HG02642 (cell line): ENCODE measurements around the gene PHF1.
A peak's percentile ranks its signal among the peaks of the same experiment; 100 is the strongest.
"Not testable (repeated sequence)": the region's sequence is repeated elsewhere in the genome, so short reads cannot be mapped to it uniquely, and the experiment has no call there.

Experiments
- ATAC-seq: cut with Tn5 transposase; IDR thresholded peaks from one replicate; pipeline ENCODE4 v1.9.1; 2021; ENCODE audit warnings: mild to moderate bottlenecking; ENCODE audit not compliant: unreplicated experiment, poor library complexity

The PHF1 gene

DNA sequence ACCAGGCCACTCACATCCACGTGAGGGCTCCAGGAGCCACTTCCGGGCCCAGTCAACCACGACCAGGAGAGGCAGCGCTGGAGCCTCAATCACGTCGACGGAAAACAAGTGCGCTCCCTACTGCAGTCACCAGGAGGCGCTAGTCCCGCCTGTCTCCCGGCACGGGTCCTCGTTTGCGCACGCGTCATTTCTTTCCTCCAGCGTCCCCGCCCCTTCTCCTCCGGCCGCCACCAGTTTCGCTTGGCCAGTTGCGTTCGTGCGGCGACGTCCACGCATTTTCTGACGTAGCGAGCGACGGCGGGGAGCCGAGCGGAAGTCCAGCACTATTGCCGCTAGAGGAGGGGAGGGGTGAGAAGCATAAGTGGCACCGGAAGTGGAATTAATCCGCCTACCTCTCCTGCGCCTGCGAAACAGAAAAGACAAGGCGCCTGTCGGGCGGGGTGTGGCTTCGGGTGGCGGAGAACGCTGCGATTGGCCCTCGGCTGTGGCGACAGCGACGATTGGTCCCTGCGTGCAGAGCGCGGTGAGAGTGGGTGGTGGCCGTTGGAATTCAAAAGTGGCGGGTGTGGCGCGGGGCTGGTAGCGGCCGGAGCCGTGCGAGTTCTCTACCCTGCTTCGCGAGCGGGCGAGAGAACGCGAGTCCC is 19.4 kb upstream of the PHF1 start, which contains the start of gene KIFC1:
Gene KIFC1 (plus strand): TSS at position 546 of the 644 bp plus-strand sequence. CDS start 163 bp downstream, outside the sequence.
- ATAC-seq = peak; percentile 87

DNA sequence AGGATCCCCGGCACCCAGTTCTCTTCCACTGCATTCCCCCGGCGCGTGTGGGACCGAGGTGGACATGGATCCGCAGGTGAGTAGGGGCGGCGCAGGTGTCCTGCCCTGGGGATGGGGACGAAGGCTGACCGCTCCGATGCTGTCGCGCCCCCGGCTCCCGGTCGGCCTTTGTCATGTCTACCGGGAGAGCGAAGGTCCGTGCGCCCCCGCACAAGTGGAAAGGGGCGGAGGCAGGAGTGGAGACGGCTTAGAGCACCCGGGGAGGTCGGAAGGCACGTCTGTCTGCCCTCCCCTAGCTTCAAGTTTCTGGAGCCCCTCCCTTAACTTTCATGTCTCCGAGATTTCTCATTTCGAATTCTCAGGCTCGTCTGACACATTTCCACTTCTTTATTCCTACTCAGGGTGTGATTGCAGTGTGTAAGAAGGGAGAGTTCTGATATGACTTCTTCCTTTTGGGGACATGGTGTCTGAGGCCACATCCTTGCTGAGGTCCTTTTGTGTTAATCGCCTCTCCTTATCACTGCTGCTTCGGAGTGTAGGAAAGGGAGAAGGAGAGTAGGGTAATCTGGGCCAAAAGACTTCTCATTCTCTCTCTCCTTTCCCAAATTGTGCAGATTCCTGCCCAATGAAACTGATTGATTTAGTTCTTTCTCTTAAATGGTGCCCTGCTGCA is 18.8 kb upstream of the PHF1 start:
- ATAC-seq = peak; percentile 20

DNA sequence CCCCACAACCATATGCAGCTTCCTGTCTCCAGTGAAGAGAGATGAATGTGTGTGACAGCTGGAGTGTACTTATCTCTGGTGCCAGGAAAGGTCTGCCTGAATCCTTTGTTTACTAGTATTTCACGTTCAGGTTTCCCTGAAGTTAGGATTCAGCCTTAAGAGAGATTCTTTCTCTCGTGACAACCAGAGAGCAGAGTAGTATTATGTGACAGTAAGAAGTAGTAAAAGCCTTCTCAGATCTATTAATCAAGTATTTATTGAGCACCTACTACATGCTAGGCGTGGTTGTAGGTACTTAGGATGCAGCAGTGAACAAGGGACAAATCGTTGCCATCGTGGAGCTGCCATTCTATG is 18.2 kb upstream of the PHF1 start:
- ATAC-seq = no peak

DNA sequence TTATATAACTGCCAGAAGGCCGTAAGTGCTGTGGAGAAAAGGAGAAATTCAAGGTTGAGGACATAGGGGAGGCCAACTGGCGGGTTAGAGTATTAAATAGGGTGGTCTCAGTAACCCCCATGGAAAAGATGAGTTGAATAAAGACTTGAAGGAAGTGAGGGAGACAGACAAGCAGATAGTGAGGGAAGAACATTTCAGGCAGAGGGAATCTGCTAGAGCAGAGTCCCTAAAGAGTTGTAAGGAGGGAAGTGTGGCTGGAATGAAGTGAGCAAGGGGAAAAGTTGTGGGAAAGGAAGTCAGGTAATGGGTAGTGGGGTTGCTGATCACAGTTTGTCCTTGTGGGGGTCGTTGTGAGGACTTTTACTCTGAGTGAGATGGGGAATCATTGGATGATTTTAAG is 17.8 kb upstream of the PHF1 start:
- no peak for ATAC-seq

DNA sequence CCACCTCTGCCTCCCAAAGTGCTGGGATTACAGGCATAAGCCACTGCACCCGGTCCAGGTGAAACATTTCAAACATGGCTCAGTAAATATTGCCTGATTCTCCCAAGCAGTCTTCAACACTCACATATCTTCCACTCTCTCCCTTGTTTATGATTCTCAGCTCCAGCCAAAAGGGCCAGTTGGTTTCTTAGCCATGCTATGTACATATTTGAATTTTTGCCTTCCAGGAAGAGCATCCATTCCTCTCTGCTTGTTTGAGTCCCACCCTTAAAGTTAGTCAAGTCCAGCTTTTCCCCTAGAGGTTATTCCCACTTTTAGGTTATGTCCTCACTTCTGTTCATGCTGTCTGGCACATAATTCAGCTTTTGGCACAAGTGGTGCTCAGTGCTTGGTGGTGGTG is 13.3 kb upstream of the PHF1 start:
- no peak for ATAC-seq

DNA sequence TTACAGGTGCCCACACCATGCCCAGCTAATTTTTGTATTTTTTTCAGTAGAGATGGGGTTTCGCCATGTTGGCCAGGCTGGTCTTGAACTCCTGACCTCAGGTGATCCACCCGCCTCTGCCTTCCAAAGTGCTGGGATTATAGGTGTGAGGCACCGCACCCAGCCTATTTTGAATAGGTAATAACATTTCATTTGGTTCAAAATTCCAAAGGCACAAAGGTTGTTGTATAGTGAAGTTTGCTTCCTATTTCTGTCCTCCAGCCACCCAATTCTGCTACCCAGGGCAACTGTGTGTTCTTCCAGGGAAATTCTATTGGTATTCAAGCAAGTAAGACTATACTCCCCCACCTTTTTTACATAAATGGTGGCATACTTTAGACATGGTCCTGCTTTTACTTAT is 12.2 kb upstream of the PHF1 start:
- ATAC-seq = not testable (repeated sequence)

DNA sequence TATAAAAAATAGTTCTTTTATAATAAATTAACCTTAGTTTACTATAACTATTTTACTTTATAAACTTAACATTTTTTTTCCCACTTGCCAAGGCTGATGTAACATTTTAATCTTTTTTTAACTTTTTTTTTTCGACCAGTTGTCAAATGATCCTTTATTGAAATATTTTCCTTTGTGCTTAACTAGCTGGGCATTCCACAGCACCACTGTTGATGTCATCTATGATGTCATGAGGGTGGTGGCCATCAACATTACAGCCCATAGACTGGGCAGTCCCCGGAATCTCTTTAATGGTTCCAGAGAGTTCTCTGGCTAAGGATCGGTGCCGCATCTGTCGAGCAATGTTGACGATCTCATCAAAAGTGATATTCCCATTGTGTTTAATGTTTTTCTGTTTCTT is 10.9 kb upstream of the PHF1 start:
- not testable (repeated sequence) for ATAC-seq

DNA sequence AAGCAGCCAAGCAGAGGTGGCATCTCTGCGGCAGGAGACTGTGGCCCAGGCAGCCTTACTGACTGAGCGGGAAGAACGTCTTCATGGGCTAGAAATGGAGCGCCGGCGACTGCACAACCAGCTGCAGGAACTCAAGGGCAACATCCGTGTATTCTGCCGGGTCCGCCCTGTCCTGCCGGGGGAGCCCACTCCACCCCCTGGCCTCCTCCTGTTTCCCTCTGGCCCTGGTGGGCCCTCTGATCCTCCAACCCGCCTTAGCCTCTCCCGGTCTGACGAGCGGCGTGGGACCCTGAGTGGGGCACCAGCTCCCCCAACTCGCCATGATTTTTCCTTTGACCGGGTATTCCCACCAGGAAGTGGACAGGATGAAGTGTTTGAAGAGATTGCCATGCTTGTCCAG is 5.9 kb upstream of the PHF1 start:
- no peak for ATAC-seq

DNA sequence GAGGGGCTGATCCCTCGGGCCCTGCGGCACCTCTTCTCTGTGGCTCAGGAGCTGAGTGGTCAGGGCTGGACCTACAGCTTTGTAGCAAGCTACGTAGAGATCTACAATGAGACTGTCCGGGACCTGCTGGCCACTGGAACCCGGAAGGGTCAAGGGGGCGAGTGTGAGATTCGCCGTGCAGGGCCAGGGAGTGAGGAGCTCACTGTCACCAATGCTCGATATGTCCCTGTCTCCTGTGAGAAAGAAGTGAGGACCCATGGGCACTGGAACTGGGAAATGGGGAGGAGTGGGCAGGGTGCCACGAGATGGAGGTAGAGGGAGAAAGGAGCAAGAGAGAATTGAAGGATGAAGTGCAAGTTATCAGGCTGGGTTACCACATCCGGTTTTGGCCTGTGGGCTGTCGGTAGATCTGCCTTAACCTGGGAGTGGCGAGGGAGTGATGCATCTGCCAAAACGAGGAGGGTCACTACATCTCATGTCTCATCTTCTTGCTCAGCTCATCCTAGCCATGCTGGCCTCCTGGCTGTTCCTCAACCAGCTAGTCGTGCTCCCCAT is 5.4 kb upstream of the PHF1 start:
- no peak for ATAC-seq

DNA sequence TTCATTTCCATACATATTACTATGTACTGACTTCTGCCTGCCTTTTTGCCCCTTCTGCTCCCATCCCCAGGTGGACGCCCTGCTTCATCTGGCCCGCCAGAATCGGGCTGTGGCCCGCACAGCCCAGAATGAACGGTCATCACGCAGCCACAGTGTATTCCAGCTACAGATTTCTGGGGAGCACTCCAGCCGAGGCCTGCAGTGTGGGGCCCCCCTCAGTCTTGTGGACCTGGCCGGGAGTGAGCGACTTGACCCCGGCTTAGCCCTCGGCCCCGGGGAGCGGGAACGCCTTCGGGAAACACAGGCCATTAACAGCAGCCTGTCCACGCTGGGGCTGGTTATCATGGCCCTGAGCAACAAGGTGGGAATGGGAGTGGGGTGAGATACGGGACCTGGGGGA is 4.7 kb upstream of the PHF1 start:
- ATAC-seq = no peak

DNA sequence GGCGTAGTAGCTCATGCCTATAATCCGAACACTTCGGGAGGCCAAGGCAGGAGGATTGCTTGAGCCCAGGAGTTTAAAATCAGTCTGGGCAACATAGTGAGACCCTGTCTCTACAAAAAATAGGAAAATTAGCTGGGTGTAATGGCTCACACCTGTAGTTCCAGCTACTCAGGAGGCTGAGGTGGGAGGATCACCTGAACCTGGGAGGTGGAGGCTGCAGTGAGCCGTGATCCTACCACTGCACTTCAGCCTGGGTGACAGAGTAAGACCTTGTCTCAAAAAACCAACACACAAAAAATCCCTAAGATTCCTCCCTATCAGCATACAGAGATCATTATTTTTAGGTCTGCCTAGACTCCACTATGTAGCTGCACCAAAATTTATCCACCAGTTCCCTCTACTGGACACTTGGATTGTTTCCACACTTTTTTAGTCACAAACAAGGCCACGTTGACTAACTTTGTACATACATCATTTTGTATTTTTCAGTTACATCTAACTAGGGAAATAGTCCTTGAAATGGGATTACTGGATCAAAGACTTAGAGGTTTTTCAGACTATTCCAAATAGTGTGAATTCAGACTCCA is 3.6 kb upstream of the PHF1 start:
- ATAC-seq = no peak

DNA sequence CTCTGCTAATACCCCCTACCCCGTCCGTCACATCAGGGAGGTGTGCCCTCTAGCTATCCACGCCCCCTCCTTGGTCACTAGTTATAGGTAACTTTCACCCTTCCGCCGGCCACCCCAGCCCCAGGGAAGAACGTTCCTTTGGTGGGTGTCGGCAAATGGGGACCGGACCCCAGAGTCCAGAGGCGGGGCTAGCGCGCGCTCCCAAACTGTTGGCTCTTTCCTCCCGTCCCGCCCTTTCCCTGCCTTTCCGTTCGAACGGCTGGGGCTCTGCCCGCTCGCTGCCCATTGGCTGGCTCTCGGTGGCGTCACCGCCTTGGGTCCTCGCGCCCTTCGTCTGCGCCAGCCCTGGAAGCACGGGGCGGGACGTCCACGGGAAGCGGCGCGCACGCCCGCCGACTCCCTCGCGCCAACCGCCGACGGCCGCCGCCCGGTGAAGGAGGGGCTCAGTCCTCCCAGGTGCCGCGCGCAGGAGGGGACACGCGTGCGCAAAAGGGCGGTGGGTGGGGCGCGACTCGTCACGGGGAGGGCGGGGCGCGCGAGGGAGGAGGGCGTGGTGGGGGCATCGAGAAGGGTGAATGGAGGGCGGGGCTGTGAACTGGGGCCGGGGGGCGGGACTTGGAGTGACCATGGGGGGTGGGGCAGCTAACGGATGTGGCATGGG is 634 bp upstream of the PHF1 start:
- ATAC-seq = peak; percentile 86

DNA sequence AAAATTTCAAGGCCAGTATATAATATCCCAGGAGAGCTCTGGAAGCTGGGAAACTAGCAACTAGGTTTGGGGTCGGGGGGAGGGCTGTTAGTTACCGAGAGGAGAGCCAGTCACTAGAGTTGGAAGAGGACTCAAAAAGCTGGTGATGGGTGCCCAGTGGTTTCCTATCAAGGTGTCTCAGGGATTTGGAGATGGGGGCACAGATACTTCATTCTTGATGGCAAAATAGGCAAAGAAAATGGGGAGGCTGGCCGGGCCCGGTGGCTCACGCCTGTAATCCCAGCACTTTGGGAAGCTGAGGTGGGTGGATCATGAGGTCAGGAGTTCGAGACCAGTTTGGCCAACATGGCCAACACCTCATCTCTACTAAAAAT is 805 bp downstream of the PHF1 start:
- ATAC-seq = no peak

DNA sequence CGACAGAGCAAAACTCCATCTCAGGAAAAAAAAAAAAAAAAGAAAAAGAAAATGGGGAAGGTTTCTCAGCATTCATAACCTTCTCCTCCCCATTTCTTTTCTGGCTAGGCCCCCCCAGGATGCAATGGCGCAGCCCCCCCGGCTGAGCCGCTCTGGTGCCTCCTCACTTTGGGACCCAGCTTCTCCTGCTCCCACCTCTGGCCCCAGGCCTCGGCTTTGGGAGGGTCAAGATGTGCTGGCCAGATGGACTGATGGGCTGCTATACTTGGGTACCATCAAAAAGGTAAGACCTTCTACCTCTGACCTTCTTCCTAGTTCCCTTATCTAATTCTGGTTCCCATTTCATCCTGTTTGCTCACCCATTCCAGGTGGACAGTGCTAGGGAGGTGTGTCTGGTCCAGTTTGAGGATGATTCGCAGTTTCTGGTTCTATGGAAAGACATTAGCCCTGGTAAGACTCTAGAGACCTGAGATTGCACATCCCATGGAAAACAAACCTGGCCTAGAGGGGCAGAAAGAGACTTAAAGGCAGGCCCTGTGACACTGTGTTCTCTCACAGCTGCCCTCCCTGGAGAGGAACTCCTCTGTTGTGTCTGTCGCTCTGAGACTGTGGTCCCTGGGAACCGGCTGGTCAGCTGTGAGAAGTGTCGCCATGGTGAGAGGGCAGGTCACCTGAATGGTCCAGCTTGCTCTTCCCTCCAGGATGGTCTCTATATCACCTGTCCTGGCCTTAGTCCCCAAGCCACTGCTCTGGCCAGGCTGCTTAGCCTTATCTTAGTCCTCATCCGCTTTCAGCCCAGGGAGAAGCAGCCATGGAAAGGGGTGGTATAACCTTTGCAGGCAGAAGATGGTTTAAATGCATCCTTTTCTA is 1.6 kb downstream of the PHF1 start:
- no peak for ATAC-seq

DNA sequence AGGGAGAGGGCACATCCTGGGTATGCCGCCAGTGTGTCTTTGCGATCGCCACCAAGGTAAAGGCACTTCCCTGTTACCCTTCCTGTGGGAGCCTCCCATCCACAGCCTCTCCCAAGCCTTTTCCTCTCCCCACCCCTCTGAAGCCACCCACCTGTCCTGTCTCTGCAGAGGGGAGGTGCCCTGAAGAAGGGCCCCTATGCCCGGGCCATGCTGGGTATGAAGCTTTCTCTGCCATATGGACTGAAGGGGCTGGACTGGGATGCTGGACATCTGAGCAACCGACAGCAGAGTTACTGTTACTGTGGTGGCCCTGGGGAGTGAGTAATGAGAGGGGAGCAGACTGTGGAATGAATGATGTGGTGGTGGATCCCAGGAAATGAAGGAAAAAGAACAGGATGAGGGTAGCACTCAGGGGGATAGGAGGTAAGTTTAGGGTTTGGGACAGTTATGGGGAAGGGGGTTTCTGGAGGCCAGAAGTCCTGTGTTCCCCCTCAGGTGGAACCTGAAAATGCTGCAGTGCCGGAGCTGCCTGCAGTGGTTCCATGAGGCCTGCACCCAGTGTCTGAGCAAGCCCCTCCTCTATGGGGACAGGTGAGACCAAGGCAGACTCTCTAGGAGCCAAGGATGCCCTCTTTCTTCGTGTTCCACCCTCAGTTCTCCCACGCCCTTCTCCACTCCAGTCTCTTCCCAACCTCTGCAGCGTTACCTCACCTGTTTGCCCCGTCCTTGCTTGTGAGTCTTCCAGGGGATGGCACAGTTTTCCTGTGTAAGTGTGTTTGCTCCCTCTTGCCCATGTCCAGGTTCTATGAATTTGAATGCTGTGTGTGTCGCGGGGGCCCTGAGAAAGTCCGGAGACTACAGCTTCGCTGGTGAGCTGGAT is 2.7 kb downstream of the PHF1 start:
- ATAC-seq = no peak

DNA sequence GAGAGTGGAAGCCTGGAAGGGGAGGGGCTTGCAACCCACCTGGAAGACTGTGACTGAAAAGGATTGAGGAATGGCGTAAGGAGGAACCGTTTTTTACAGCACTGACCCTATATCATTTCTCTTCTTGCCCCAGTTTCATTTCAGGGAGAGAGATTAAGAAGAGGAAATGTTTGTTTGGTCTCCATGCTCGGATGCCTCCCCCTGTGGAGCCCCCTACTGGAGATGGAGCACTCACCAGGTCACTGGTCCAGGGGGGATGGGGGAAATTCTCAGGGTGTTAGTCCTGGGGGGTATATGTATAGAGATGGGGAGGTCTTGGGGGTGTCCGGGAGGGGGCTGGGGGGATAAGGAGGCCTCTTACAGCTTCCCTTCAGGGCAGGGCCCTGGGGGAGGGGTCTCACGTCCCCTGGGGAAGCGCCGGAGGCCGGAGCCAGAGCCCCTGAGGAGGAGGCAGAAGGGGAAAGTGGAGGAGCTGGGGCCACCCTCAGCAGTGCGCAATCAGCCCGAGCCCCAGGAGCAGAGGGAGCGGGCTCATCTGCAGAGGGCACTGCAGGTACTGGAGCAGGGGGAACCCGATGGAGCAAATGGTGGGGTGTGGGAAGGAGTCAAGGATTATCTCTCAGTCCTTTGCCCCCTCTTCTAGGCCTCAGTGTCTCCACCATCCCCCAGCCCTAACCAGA is 3.9 kb downstream of the PHF1 start:
- ATAC-seq = no peak

DNA sequence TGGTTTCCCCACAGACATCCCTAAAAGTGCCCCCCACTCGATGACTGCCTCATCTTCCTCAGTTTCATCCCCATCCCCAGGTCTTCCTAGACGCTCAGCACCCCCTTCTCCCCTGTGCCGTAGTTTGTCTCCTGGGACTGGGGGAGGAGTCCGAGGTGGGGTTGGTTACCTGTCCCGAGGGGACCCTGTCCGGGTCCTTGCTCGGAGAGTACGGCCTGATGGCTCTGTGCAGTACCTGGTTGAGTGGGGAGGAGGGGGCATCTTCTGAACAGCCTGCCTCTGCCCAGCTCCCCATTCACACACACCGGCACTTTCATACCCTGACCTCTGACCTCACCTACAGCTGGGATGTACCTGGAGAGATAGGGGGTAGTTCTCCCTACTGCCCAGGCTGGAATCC is 5.0 kb downstream of the PHF1 start:
- no peak for ATAC-seq

DNA sequence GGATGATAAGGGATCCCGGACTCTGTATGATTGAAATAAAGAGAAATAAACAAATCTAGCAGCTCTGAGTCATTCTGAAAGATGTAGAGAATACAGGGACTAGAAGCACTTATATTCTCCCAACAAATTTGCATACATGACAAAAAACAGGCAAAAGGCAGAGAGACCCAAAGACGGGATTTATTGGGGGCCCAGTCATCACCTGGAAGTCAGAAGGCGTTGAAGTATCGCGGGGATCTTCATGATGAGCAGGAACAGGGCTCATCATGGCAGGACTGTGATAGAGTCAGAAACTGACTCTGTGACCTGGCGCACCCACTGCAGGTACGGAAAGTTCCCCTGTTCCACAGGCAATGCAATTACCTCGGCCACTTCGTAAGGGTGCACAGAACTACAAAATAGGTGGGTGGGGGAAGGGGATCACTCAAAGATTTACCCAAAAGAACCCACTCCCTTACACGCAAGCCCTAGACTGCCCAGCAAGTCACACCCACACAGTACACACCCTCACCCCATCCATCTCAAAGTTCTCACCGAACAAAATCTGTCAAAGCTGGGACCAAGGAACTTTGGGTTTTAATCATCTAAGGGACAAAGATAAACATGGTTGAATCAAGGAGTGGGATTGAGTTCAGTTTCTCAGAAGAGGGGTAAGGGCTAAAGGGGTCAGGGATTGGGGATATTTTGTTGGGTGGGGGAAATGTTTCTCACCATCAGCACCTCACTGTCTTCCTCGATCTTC is 5.7 kb downstream of the PHF1 start:
- ATAC-seq = no peak
